Mesenchymal stem cell (in vitro differentiated cells and primary cell): ENCODE results near the gene GNAZ.

Experiments
- DNase-seq: peaks from one replicate; pipeline ENCODE4 v3.0.0-alpha.2; 2013
- H2AFZ ChIP-seq: one replicate; pipeline ENCODE4 v1.6.1; 2013; ENCODE audit warnings: low read depth, mild to moderate bottlenecking, control low read depth, inconsistent platforms, low read length, moderate library complexity
- H2AK5ac ChIP-seq: 2 replicates; pipeline ENCODE4 v1.6.1; 2013; ENCODE audit warnings: low read length, moderate library complexity, mild to moderate bottlenecking, inconsistent platforms; ENCODE audit not compliant: severe bottlenecking
- H2BK120ac ChIP-seq: one replicate; pipeline ENCODE4 v1.6.1; 2013; ENCODE audit warnings: low read depth, mild to moderate bottlenecking, inconsistent platforms, low read length, moderate library complexity
- H2BK12ac ChIP-seq, 2 experiments: one replicate each; pipeline ENCODE4 v1.6.1; 2013; ENCODE audit warnings: inconsistent platforms in 2 of 2, low read length in 2 of 2, mild to moderate bottlenecking in 2 of 2, moderate library complexity in 2 of 2, control low read depth in 1 of 2
- H2BK15ac ChIP-seq: one replicate; pipeline ENCODE4 v1.6.1; 2013; ENCODE audit warnings: mild to moderate bottlenecking, low read depth, inconsistent platforms; ENCODE audit not compliant: poor library complexity, severe bottlenecking
- H2BK5ac ChIP-seq: 2 replicates; pipeline ENCODE4 v1.6.1; 2013; ENCODE audit warnings: low read depth, mild to moderate bottlenecking, low read length, control low read depth, inconsistent platforms; ENCODE audit not compliant: poor library complexity, severe bottlenecking
- H3K14ac ChIP-seq, 2 experiments: one replicate each; pipeline ENCODE4 v1.6.1; 2013; ENCODE audit warnings: inconsistent platforms in 2 of 2, low read length in 2 of 2, control low read depth in 1 of 2, mild to moderate bottlenecking in 1 of 2, moderate library complexity in 1 of 2
- H3K18ac ChIP-seq, 2 experiments: one replicate each; pipeline ENCODE4 v1.6.1; 2013; ENCODE audit warnings: inconsistent platforms in 2 of 2, low read length in 2 of 2, control low read depth in 1 of 2, low read depth in 1 of 2, mild to moderate bottlenecking in 1 of 2
- H3K23ac ChIP-seq, 2 experiments: one replicate each; pipeline ENCODE4 v1.6.1; 2013; ENCODE audit warnings: inconsistent platforms in 2 of 2, low read length in 2 of 2, mild to moderate bottlenecking in 2 of 2, moderate library complexity in 2 of 2, control low read depth in 1 of 2
- H3K27ac ChIP-seq: 2 replicates; pipeline ENCODE4 v1.5.1; 2013; ENCODE audit warnings: mild to moderate bottlenecking, moderate library complexity, low read length, control low read depth, inconsistent platforms; ENCODE audit not compliant: poor library complexity, severe bottlenecking
- H3K27me3 ChIP-seq, 2 experiments: 2 replicates each; pipeline versions ENCODE4 v1.6.1 to v1.7.0; 2013; ENCODE audit warnings: low read length in 2 of 2, mild to moderate bottlenecking in 2 of 2, moderate library complexity in 2 of 2, control low read depth in 1 of 2, inconsistent platforms in 1 of 2; ENCODE audit not compliant: control insufficient read depth in 1 of 2, insufficient read depth in 1 of 2
- H3K36me3 ChIP-seq, 2 experiments: 2 replicates each; pipeline versions ENCODE4 v1.6.1 to v1.7.0; 2013; ENCODE audit warnings: low read length in 2 of 2, control low read depth in 1 of 2, inconsistent platforms in 1 of 2, low read depth in 1 of 2, mild to moderate bottlenecking in 1 of 2; ENCODE audit not compliant: insufficient read depth in 2 of 2, control insufficient read depth in 1 of 2
- H3K4ac ChIP-seq, 2 experiments: one replicate each; pipeline ENCODE4 v1.6.1; 2013; ENCODE audit warnings: inconsistent platforms in 2 of 2, low read length in 2 of 2, mild to moderate bottlenecking in 2 of 2, moderate library complexity in 2 of 2, control low read depth in 1 of 2, low read depth in 1 of 2
- H3K4me1 ChIP-seq: 2 replicates; pipeline ENCODE4 v1.6.1; 2013; ENCODE audit warnings: low read depth, low read length, control low read depth; ENCODE audit not compliant: control insufficient read depth, insufficient read depth
- H3K4me2 ChIP-seq: 2 replicates; pipeline ENCODE4 v1.6.1; 2013; ENCODE audit warnings: low read length, mild to moderate bottlenecking, inconsistent platforms; ENCODE audit not compliant: poor library complexity, severe bottlenecking
- H3K4me3 ChIP-seq, 2 experiments: 2 replicates each; pipeline versions ENCODE4 v1.5.1 to v1.7.0; 2013; ENCODE audit warnings: low read length in 2 of 2, mild to moderate bottlenecking in 2 of 2, control low read depth in 1 of 2, low read depth in 1 of 2; ENCODE audit not compliant: insufficient read depth in 1 of 2
- H3K79me1 ChIP-seq: replicated peaks from 2 replicates; pipeline ENCODE4 v1.6.1; 2013; ENCODE audit warnings: mild to moderate bottlenecking, control low read depth, low read length, inconsistent platforms; ENCODE audit not compliant: poor library complexity, severe bottlenecking
- H3K9ac ChIP-seq: 2 replicates; pipeline ENCODE4 v1.7.0; 2013; ENCODE audit warnings: mild to moderate bottlenecking, low read length, moderate library complexity
- H3K9me3 ChIP-seq: 2 replicates; pipeline ENCODE4 v1.7.0; 2013; ENCODE audit warnings: mild to moderate bottlenecking, low read length; ENCODE audit not compliant: control insufficient read depth
- H4K8ac ChIP-seq: one replicate; pipeline ENCODE4 v1.6.1; 2013; ENCODE audit warnings: inconsistent platforms, mild to moderate bottlenecking, low read length, moderate library complexity
- H4K91ac ChIP-seq: one replicate; pipeline ENCODE4 v1.6.1; 2013; ENCODE audit warnings: mild to moderate bottlenecking, low read length, inconsistent platforms
- WGBS: methylation state at CpG from one replicate; pipeline ENCODE4 v1.1.7; 2013; ENCODE audit warnings: mixed read lengths; 5-methylcytosine and 5-hydroxymethylcytosine counted together

The GNAZ gene

DNA sequence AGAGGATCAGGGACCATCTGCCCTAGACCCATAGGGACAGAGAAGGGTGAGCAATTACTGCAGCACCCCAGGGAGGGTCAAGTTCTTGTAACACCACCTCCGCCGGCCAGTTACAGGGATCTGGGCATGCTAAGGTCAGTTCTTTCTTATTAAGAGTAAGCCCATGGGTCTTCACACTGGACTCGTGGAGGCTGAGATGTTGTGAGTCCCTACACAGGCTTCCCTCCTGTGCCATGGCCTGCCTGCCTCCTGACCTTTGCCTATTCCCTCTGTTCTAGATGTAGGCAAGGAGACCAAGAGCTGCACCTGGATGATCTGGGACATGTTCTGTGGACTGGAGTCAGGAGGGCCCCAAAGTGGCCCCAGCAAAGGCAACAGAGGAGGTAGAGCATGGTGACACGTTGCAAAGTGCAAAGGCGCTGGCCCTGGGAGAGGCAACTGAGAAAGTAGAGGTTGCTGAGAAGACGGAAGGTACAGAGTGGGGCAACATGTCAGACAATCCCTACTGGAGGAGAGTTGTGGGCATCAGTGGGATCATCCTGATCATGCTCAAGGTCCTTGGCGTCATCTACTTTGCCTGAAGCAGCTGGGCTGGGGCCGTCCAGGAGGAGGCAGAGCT is 16.3 kb upstream of the GNAZ start:
- Histone ChIP-seq H3K79me1 (no peaks in the 10 kb centered on the region), H3K9ac (no peak overlapping the region), H2BK12ac (no peak overlapping the region), H3K4me2 (no peak overlapping the region), H4K91ac (no peak overlapping the region), H3K36me3 (no peaks in the 10 kb centered on the region), H2BK5ac (no peak overlapping the region), H3K27ac (no peak overlapping the region), H3K9me3 (peaks cover 17% of the 10 kb centered on the region), H3K23ac (no peak overlapping the region), H3K4me1 (no peaks in the 10 kb centered on the region), H3K14ac (no peak overlapping the region), H2BK120ac (no peak overlapping the region), H2AFZ (no peak overlapping the region), H2AK5ac (no peak overlapping the region), H2BK15ac (no peak overlapping the region), H4K8ac (no peak overlapping the region), H3K18ac (no peak overlapping the region), H3K4me3 (no peak overlapping the region), H3K27me3 (peaks cover 0 to 27% of the 10 kb centered on the region in 2 experiments), H3K4ac (no peak overlapping the region)
- no peak for DNase-seq
- WGBS = 71% methylated on average over 8 of the region's 8 CpGs

- no peak overlapping the region for H4K91ac ChIP-seq
- no peak overlapping the region for H3K18ac ChIP-seq
- H2AFZ ChIP-seq = no peak overlapping the region
- H2BK15ac ChIP-seq = no peak overlapping the region
- H3K9ac ChIP-seq = no peak overlapping the region
- H3K4ac ChIP-seq = no peak overlapping the region
- no peak overlapping the region for H3K14ac ChIP-seq
- H3K36me3 ChIP-seq = no peaks in the 10 kb centered on the region
- peaks cover 17% of the 10 kb centered on the region for H3K9me3 ChIP-seq
- H3K27ac ChIP-seq = no peak overlapping the region
- H3K27me3 ChIP-seq = peaks cover 0 to 26% of the 10 kb centered on the region in 2 experiments
- H2BK12ac ChIP-seq = no peak overlapping the region
- no peak overlapping the region for H3K4me2 ChIP-seq
- WGBS = 63% methylated on average over 5 of the region's 5 CpGs
- no peak for DNase-seq
- no peak overlapping the region for H2AK5ac ChIP-seq
- no peak overlapping the region for H4K8ac ChIP-seq
- H3K79me1 ChIP-seq = no peaks in the 10 kb centered on the region
- no peak overlapping the region for H3K23ac ChIP-seq
- H3K4me3 ChIP-seq = no peak overlapping the region
- no peaks in the 10 kb centered on the region for H3K4me1 ChIP-seq
- H2BK120ac ChIP-seq = no peak overlapping the region
- H2BK5ac ChIP-seq = no peak overlapping the region
These were observed 15.6 kb upstream of the GNAZ start for GRCh38 chr22:23054531-23055257.

GRCh38 chr22:23055449-23056179 is 14.7 kb upstream of the GNAZ start:
- H3K9ac ChIP-seq = no peak overlapping the region
- no peak overlapping the region for H3K14ac ChIP-seq
- no peak for DNase-seq
- no peak overlapping the region for H3K4ac ChIP-seq
- H2BK120ac ChIP-seq = no peak overlapping the region
- no peak overlapping the region for H4K91ac ChIP-seq
- no peaks in the 10 kb centered on the region for H3K79me1 ChIP-seq
- no peak overlapping the region for H2AFZ ChIP-seq
- H2BK15ac ChIP-seq = no peak overlapping the region
- no peak overlapping the region for H2BK5ac ChIP-seq
- H3K4me3 ChIP-seq = no peak overlapping the region
- WGBS = 62% methylated on average over 7 of the region's 7 CpGs
- H4K8ac ChIP-seq = no peak overlapping the region
- H3K27ac ChIP-seq = no peak overlapping the region
- no peak overlapping the region for H2BK12ac ChIP-seq
- H3K18ac ChIP-seq = no peak overlapping the region
- no peak overlapping the region for H3K4me2 ChIP-seq
- H3K4me1 ChIP-seq = no peaks in the 10 kb centered on the region
- H2AK5ac ChIP-seq = no peak overlapping the region
- no peaks in the 10 kb centered on the region for H3K36me3 ChIP-seq
- H3K9me3 ChIP-seq = peaks cover 17% of the 10 kb centered on the region
- H3K23ac ChIP-seq = no peak overlapping the region
- H3K27me3 ChIP-seq = peaks cover 0 to 26% of the 10 kb centered on the region in 2 experiments

DNA sequence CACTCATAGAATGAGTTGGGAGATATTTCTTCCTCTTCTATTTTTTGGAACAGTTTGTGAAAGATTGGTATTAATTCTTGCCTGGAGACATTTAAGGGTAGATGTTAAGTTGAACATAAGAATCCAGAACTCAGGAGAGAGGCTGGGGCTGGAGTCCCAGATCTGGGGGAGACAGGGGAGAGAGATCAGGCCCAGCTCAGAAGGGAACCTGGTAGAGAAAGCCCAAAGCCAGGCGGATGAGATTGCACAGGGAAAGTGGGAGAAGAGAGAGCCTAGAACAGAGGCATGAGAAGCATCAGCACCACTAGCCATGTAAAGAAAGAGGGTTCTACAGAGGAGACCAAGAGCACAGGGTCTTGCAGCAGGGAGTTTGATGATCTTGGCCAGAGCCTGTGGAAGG is 13.0 kb upstream of the GNAZ start:
- Histone ChIP-seq H2BK15ac (no peak overlapping the region), H2BK12ac (no peak overlapping the region), H3K23ac (no peak overlapping the region), H3K27ac (no peak overlapping the region), H3K36me3 (no peaks in the 10 kb centered on the region), H2BK120ac (no peak overlapping the region), H3K4ac (no peak overlapping the region), H3K18ac (no peak overlapping the region), H3K14ac (no peak overlapping the region), H3K4me2 (no peak overlapping the region), H4K8ac (no peak overlapping the region), H3K79me1 (no peaks in the 10 kb centered on the region), H2AFZ (no peak overlapping the region), H3K4me1 (no peaks in the 10 kb centered on the region), H3K27me3 (peaks cover 0 to 26% of the 10 kb centered on the region in 2 experiments), H2AK5ac (no peak overlapping the region), H4K91ac (no peak overlapping the region), H3K4me3 (no peak overlapping the region), H3K9me3 (peaks cover 17% of the 10 kb centered on the region), H3K9ac (no peak overlapping the region), H2BK5ac (no peak overlapping the region)
- 0% methylated on average over 1 of the region's 1 CpG for WGBS
- DNase-seq = no peak
